ENCODE measurements around the gene COL9A2. TPM values are rescaled to one million over a fixed set of nuclear protein-coding genes. Genes with fewer than 3 reads are reported as not detected.
A peak's percentile ranks its signal among the peaks of the same experiment; 100 is the strongest.
"Not testable (repeated sequence)": the region's sequence is repeated elsewhere in the genome, so short reads cannot be mapped to it uniquely, and the experiment has no call there.

The COL9A2 gene
- total RNA-seq, 2 donors from 2014 or later: 0.59 to 1.2 TPM

DNA sequence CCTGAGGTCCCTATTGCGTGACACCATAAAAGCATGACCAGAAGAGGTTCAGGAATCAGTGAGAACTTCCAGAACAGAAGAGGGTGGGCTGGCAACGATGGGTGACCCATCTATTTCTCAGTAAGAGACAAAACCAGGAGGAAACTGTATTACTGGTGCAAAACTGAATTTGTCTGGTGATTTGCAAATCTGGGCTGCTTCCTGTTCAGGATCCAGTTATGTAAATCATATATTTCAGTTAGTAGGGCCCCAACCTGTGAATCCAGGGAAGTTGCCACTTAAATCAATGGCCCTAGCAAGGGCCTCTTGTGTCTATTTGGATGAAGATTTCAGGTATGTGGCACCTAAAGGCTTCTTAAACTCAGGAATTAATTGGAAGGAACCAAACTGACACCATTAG is 33.3 kb upstream of the COL9A2 start:
- DNase-seq (ENCODE audit: low spot score): peak; percentile 13
- Histone ChIP-seq H3K36me3 (no peaks in the 10 kb centered on the region), H3K27ac (no peak overlapping the region), H3K4me3 (no peak overlapping the region), H3K4me1 (no peaks in the 10 kb centered on the region), H3K9me3 (no peaks in the 10 kb centered on the region), H3K27me3 (no peaks in the 10 kb centered on the region)
- TF ChIP-seq, protein P1, sequence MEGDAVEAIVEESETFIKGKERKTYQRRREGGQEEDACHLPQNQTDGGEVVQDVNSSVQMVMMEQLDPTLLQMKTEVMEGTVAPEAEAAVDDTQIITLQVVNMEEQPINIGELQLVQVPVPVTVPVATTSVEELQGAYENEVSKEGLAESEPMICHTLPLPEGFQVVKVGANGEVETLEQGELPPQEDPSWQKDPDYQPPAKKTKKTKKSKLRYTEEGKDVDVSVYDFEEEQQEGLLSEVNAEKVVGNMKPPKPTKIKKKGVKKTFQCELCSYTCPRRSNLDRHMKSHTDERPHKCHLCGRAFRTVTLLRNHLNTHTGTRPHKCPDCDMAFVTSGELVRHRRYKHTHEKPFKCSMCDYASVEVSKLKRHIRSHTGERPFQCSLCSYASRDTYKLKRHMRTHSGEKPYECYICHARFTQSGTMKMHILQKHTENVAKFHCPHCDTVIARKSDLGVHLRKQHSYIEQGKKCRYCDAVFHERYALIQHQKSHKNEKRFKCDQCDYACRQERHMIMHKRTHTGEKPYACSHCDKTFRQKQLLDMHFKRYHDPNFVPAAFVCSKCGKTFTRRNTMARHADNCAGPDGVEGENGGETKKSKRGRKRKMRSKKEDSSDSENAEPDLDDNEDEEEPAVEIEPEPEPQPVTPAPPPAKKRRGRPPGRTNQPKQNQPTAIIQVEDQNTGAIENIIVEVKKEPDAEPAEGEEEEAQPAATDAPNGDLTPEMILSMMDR (IDR thresholded peaks at IDR 0.05): no peak

DNA sequence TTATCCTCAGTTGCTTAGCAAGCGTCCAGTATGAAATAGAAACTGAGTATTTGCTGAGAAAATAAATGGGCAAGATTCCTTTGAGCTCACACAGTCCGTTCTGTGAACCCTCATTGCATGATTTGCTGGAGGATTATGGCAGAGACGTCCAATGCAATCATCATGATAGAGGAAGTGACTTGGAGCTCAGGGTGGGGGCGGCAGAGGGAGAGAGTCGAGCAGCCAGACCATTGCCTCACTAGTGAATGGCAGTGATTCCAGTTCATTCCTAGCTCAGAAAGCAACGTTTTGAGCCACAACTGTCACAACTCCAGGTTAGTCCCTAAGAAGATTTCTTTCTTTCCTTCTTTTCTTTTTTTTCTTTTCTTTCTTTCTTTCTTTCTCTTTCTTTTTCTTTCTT is 27.5 kb upstream of the COL9A2 start:
- Histone ChIP-seq H3K4me1 (no peaks in the 10 kb centered on the region), H3K27me3 (no peaks in the 10 kb centered on the region), H3K36me3 (no peaks in the 10 kb centered on the region), H3K4me3 (no peak overlapping the region), H3K27ac (no peak overlapping the region), H3K9me3 (peaks cover 0 to 6% of the 10 kb centered on the region in 2 donors)
- DNase-seq (ENCODE audit: low spot score): peak; percentile 74
- TF ChIP-seq, protein P1 (IDR thresholded peaks at IDR 0.05): no peak

DNA sequence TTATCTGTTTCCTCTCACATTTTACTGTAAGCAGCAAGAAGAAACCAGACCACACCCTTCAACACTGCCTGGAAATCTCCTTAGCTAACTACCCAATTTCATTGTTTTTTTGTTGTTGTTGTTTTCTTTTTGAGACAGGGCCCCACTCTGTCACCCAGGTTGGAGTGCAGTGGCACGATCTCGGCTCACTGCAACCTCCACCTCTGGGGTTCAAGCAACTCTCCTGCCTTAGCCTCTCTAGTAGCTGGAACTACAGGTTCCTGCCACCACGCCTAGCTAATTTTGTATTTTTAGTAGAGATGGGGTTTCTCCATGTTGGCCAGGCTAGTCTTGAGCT is 25.3 kb upstream of the COL9A2 start:
- not testable (repeated sequence) for DNase-seq (ENCODE audit: low spot score); H3K27me3 ChIP-seq; H3K4me1 ChIP-seq; H3K36me3 ChIP-seq; H3K27ac ChIP-seq; H3K9me3 ChIP-seq; H3K4me3 ChIP-seq

DNA sequence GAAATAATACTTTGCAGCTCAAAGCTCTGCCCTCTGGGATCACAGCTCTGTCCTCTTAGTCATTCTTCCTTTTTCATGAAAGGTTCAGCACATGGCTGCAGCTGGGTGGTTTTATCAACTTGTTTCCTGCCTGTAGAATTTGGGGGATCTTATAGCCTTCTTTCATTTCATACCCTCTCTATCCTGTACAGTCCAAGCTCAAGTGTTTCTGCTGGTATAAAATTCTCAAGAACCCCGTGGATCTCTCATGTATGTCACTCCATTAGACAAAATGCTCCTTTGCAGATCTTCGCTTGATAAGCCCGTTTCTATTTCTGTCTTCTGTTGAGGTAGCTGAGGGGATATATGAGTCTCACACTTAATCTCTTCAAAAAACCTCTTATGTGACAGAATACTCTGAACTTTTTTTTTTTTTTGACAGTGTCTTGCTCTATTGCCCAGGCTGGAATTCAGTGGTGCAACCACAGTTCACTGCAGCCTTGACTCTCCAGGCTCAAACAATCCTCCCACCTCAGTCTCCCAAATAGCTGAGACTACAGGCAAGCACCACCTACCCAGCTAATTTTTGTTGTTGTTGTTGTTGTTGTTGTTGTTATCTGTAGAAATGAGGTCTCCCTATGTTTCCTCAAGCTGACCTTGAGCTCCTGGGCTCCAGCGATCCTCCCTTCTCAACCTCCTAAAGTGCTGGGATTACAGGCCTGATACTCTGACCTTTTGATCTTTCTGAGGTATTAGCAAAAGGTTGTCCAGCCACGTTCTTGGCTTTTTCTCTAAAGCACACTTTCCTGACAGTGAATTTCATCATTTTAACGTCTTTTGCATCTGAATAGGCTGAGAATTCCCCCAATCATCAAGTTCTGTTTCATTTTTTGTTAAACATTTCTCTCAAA is 24.6 kb upstream of the COL9A2 start:
- Histone ChIP-seq H3K4me3 (no peak overlapping the region), H3K36me3 (no peaks in the 10 kb centered on the region), H3K9me3 (peaks cover 0 to 6% of the 10 kb centered on the region in 2 donors), H3K27ac (no peak overlapping the region), H3K27me3 (no peaks in the 10 kb centered on the region), H3K4me1 (no peaks in the 10 kb centered on the region)
- no peak for DNase-seq (ENCODE audit: low spot score)
- TF ChIP-seq, protein P1 (IDR thresholded peaks at IDR 0.05): no peak

DNA sequence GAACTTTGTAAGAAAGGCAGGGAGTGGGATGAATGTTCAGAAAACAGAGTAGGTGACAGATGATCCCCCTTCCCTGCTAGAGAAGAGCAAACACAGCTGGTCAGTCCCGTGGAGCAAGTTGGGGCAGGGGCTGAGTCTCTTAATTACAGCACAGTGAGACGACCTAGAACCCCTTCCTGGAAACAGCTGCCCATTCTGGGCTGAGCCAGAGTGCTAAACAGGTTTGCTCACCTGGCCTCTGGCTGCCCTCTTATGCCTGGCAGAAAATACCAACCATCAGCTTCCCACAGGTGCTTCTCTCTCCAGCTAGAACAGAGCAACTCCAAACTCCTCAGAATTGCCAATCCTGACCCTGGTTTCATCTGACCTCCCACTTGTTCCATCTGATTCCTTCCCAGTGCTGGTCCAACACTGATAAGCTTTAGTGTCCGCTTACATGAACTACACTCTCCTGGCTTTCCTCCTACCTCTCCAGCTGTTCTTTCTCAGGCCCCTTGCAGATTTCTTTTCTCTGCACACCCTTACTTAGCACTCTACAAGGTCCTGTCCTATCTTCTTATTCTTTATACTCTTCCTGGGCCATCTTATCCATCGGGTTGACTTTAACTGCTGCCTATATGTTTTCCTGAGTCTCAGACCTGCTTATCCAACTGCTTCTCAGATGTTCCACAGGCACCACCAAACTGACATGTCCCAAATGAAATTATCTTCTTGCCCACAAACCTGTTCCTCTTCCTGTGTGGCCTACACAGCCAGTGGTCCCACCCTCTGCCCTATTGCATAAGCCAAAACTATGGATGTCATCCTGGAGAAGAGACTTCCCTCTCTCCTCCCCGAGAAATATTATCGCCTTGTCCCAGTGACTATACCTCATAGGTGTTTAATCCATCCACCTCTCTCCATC is 22.6 kb upstream of the COL9A2 start:
- Histone ChIP-seq H3K4me3 (no peak overlapping the region), H3K4me1 (no peaks in the 10 kb centered on the region), H3K27ac (no peak overlapping the region), H3K36me3 (no peaks in the 10 kb centered on the region), H3K27me3 (no peaks in the 10 kb centered on the region), H3K9me3 (peaks cover 0 to 6% of the 10 kb centered on the region in 2 donors)
- TF ChIP-seq, protein P1 (IDR thresholded peaks at IDR 0.05): no peak
- DNase-seq (ENCODE audit: low spot score): no peak
